Loucy (cell line): ENCODE data around the gene EDN1.

Source experiments
- H2AFZ ChIP-seq: fragments of 200-600 bp; sonication (generic); 2 replicates; pipeline ENCODE4 v1.6.0; 2016; ENCODE audit warnings: antibody characterized with exemption, mild to moderate bottlenecking, low read length, moderate library complexity
- H3F3A ChIP-seq: fragments of 200-600 bp; 2 replicates; pipeline ENCODE4 v1.6.0; 2016; ENCODE audit warnings: antibody characterized with exemption, low read depth, mild to moderate bottlenecking
- H3K27me3 ChIP-seq: fragments of 200-600 bp; sonication (generic); 2 replicates; pipeline ENCODE4 v1.6.1; 2014; ENCODE audit warnings: low read length, mild to moderate bottlenecking; ENCODE audit not compliant: insufficient read depth, poor library complexity, severe bottlenecking
- H3K36me3 ChIP-seq: fragments of 200-600 bp; sonication (generic); 2 replicates; pipeline ENCODE4 v1.6.1; 2016; ENCODE audit warnings: low read length; ENCODE audit not compliant: insufficient read depth
- H3K4me1 ChIP-seq: fragments of 200-600 bp; sonication (generic); 2 replicates; pipeline ENCODE4 v1.5.1; 2014; ENCODE audit warnings: low read length, mild to moderate bottlenecking; ENCODE audit not compliant: insufficient read depth, poor library complexity, severe bottlenecking
- H3K4me2 ChIP-seq: fragments of 200-600 bp; sonication (generic); 2 replicates; pipeline ENCODE4 v1.6.0; 2014; ENCODE audit warnings: antibody characterized with exemption, low read length, low read depth, mild to moderate bottlenecking; ENCODE audit not compliant: poor library complexity, severe bottlenecking
- H3K4me3 ChIP-seq: fragments of 200-600 bp; sonication (generic); 2 replicates; pipeline ENCODE4 v1.5.1; 2014; ENCODE audit warnings: low read length, mild to moderate bottlenecking, mixed read lengths; ENCODE audit not compliant: poor library complexity, severe bottlenecking
- H3K79me2 ChIP-seq: fragments of 200-600 bp; sonication (generic); 2 replicates; pipeline ENCODE4 v1.6.1; 2014; ENCODE audit warnings: low read length; ENCODE audit not compliant: insufficient read depth
- H3K9ac ChIP-seq: fragments of 200-600 bp; sonication (generic); 2 replicates; pipeline ENCODE4 v1.6.0; 2014; ENCODE audit warnings: mild to moderate bottlenecking, low read depth, low read length, moderate library complexity; ENCODE audit not compliant: poor library complexity, severe bottlenecking
- H3K9me2 ChIP-seq: fragments of 200-600 bp; sonication (generic); replicated peaks from 2 replicates; pipeline ENCODE4 v1.6.1; 2016; ENCODE audit warnings: low read depth, low read length, mixed read lengths
- H3K9me3 ChIP-seq: fragments of 200-600 bp; sonication (generic); 2 replicates; pipeline ENCODE4 v1.6.1; 2014; ENCODE audit warnings: mild to moderate bottlenecking, antibody characterized with exemption, low read length, low read depth; ENCODE audit not compliant: insufficient read depth
- H4K20me1 ChIP-seq: fragments of 200-600 bp; sonication (generic); 2 replicates; pipeline ENCODE4 v1.6.0; 2014; ENCODE audit warnings: antibody characterized with exemption, low read length, mild to moderate bottlenecking; ENCODE audit not compliant: insufficient read depth, poor library complexity, severe bottlenecking
- CTCF ChIP-seq: fragments of 200-600 bp; sonication (generic); conservative IDR thresholded peaks from 2 replicates; pipeline ENCODE4 v1.5.1; 2014; ENCODE audit warnings: mild to moderate bottlenecking, antibody characterized with exemption, low read length
- EZH2phosphoT487 ChIP-seq: fragments of 200-600 bp; IDR thresholded peaks from 2 replicates; pipeline ENCODE4 v1.6.1; 2018; ENCODE audit warnings: antibody characterized with exemption, mild to moderate bottlenecking, moderate library complexity, borderline replicate concordance

The EDN1 gene

GRCh38 chr6:12342664-12343063, 52.5 kb downstream of the EDN1 start:
- Histone ChIP-seq H3K36me3 (no peaks in the 10 kb centered on the region), H3K4me2 (no peak overlapping the region), H3K9me3 (no peaks in the 10 kb centered on the region), H3K9me2 (no peaks in the 10 kb centered on the region), H2AFZ (no peak overlapping the region), H3F3A (no peaks in the 10 kb centered on the region), H3K4me1 (no peaks in the 10 kb centered on the region), H3K9ac (no peak overlapping the region), H3K27me3 (no peaks in the 10 kb centered on the region), H4K20me1 (no peaks in the 10 kb centered on the region), H3K4me3 (no peak overlapping the region), H3K79me2 (no peaks in the 10 kb centered on the region)
- TF ChIP-seq CTCF (no peak), EZH2phosphoT487 (no peak)

- Histone ChIP-seq H3K9ac (no peak overlapping the region), H3K4me3 (no peak overlapping the region), H2AFZ (no peak overlapping the region), H3K9me2 (no peaks in the 10 kb centered on the region), H3K27me3 (no peaks in the 10 kb centered on the region), H3K79me2 (no peaks in the 10 kb centered on the region), H3F3A (no peaks in the 10 kb centered on the region), H4K20me1 (no peaks in the 10 kb centered on the region), H3K36me3 (no peaks in the 10 kb centered on the region), H3K4me2 (no peak overlapping the region), H3K4me1 (no peaks in the 10 kb centered on the region), H3K9me3 (no peaks in the 10 kb centered on the region)
- no peak for TF ChIP-seq CTCF
- TF ChIP-seq EZH2phosphoT487: no peak
Measured at GRCh38 chr6:12343122-12343439, 52.9 kb downstream of the EDN1 start.

GRCh38 chr6:12343440-12344162, 53.4 kb downstream of the EDN1 start:
- no peak overlapping the region for H3K4me2 ChIP-seq
- no peaks in the 10 kb centered on the region for H3K4me1 ChIP-seq

More at GRCh38 chr6:12343440-12344162, 53.4 kb downstream of the EDN1 start:
- H3K9ac ChIP-seq: no peak overlapping the region
- TF ChIP-seq EZH2phosphoT487: no peak
- TF ChIP-seq CTCF: no peak
- H2AFZ ChIP-seq: no peak overlapping the region
- H3K9me2 ChIP-seq: no peaks in the 10 kb centered on the region
- H3F3A ChIP-seq: no peaks in the 10 kb centered on the region
- no peaks in the 10 kb centered on the region for H3K9me3 ChIP-seq
- no peaks in the 10 kb centered on the region for H3K79me2 ChIP-seq
- H4K20me1 ChIP-seq: no peaks in the 10 kb centered on the region
- H3K36me3 ChIP-seq: no peaks in the 10 kb centered on the region
- no peaks in the 10 kb centered on the region for H3K27me3 ChIP-seq
- no peak overlapping the region for H3K4me3 ChIP-seq
